Gastroesophageal sphincter (tissue), 2 donors: ENCODE data around the gene PI4KB.

ENCODE experiments used
- EP300 ChIP-seq: sonication (generic); formaldehyde crosslinking; IDR thresholded peaks from one replicate; pipeline ENCODE4 v1.6.1; 2017; ENCODE audit warnings: antibody characterized with exemption, mild to moderate bottlenecking
- POLR2A ChIP-seq, 2 donors: fragments of 450-650 bp; IDR thresholded peaks; one replicate each; pipeline ENCODE4 v1.6.1; 2017; ENCODE audit warnings: antibody characterized with exemption in 2 of 2, mild to moderate bottlenecking in 2 of 2, moderate library complexity in 1 of 2
- POLR2AphosphoS5 ChIP-seq: sonication (generic); formaldehyde crosslinking; IDR thresholded peaks from one replicate; pipeline ENCODE4 v1.6.1; 2017; ENCODE audit warnings: antibody characterized with exemption

DNA sequence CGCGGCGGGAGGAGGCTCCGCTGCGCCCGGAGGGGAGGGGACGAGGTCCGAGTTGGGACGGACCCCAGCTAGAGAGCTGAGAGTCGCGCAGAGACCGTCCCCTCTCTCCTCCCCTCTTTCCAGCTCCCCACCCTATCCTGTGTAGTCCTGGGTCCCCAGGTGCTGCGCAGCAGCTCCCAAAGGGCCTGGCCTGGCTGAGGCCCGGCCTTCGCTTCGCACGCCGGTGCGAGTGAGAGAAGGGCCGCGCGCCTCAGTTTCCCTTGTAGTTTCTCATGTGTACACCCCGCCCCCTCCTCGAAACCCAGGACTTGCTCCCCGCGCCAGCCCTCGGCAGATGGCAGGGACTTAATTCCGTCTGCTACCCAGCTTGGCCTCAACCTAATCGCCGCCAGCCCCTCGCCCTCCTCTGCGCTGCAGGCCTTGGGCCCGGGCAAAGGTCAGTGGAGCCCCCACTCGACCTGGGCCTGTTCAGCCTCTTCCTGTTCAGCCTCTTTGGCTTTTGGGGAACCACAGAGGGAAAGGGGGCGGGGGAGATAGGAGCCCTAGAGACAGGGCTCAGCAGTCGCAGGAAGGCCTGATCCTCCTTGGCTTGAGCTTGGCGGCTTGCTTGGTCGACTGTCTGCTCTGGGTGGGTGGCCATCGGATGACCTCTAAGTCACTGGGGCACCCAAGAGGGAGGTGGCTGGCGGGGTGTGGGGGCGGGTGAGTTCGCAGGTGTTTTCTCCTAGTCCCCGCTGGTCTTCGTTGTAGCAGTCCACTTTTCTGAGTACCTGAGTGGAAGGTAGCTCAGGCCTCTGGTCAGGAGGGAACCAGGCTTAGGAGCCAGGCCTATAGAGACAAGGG lies 44.1 kb downstream of the PI4KB start:
- TF ChIP-seq POLR2AphosphoS5: no peak
- TF ChIP-seq POLR2A (IDR thresholded peaks at IDR 0.05): no peak
- no peak for TF ChIP-seq EP300
